ENCODE measurements around the gene MROH8. TPM values are rescaled to one million over a fixed set of nuclear protein-coding genes. Genes with fewer than 3 reads are reported as not detected.
"Not testable (repeated sequence)": the region's sequence is repeated elsewhere in the genome, so short reads cannot be mapped to it uniquely, and the experiment has no call there.

MROH8 gene
- total and polyA plus RNA-seq, 4 donors = 4.8 to 11.1 (median 8.2) TPM

- no CpG with 5 or more reads among the region's 3 CpGs for WGBS (ENCODE audit: insufficient coverage)
- Histone ChIP-seq H3K27ac (ENCODE audit: low read depth, low read length) (no peak overlapping the region), H3K9me3 (ENCODE audit: control insufficient read depth, insufficient read depth, low read length) (no peaks in the 10 kb centered on the region)
Observed at GRCh38 chr20:37142708-37143107, 36.6 kb downstream of the MROH8 start.

GRCh38 chr20:37137547-37137946 is 41.8 kb downstream of the MROH8 start:
- Histone ChIP-seq H3K9me3 (ENCODE audit: control insufficient read depth, insufficient read depth, low read length) (no peaks in the 10 kb centered on the region), H3K4me1 (ENCODE audit: control insufficient read depth, insufficient read depth, low read length) (no peaks in the 10 kb centered on the region), H3K4me3 (ENCODE audit: low read depth, low read length) (no peak overlapping the region), H3K27ac (ENCODE audit: low read depth, low read length) (no peak overlapping the region), H3K27me3 (ENCODE audit: control insufficient read depth, insufficient read depth, low read length) (no peaks in the 10 kb centered on the region), H3K36me3 (ENCODE audit: control insufficient read depth, insufficient read depth, low read length) (peaks cover 3% of the 10 kb centered on the region)
- DNase-seq (ENCODE audit: low read depth in 4 of 6, low spot score in 6 of 6) = no peak
- 93% methylated on average over 3 of the region's 4 CpGs for WGBS (ENCODE audit: insufficient coverage)

More at GRCh38 chr20:37142708-37143107, 36.6 kb downstream of the MROH8 start:
- H3K4me1 ChIP-seq (ENCODE audit: control insufficient read depth, insufficient read depth, low read length) = no peaks in the 10 kb centered on the region
- peaks cover 3% of the 10 kb centered on the region for H3K36me3 ChIP-seq (ENCODE audit: control insufficient read depth, insufficient read depth, low read length)
- H3K4me3 ChIP-seq (ENCODE audit: low read depth, low read length) = no peak overlapping the region
- DNase-seq (ENCODE audit: low read depth in 4 of 6, low spot score in 6 of 6) = no peak
- H3K27me3 ChIP-seq (ENCODE audit: control insufficient read depth, insufficient read depth, low read length) = no peaks in the 10 kb centered on the region

GRCh38 chr20:37133952-37134351 is 45.4 kb downstream of the MROH8 start:
- H3K9me3 ChIP-seq (ENCODE audit: control insufficient read depth, insufficient read depth, low read length) = no peaks in the 10 kb centered on the region
- H3K4me3 ChIP-seq (ENCODE audit: low read depth, low read length) = no peak overlapping the region
- no peaks in the 10 kb centered on the region for H3K4me1 ChIP-seq (ENCODE audit: control insufficient read depth, insufficient read depth, low read length)
- H3K36me3 ChIP-seq (ENCODE audit: control insufficient read depth, insufficient read depth, low read length) = peaks cover 3% of the 10 kb centered on the region
- H3K27ac ChIP-seq (ENCODE audit: low read depth, low read length) = no peak overlapping the region
- H3K27me3 ChIP-seq (ENCODE audit: control insufficient read depth, insufficient read depth, low read length) = no peaks in the 10 kb centered on the region
- DNase-seq (ENCODE audit: low read depth in 4 of 6, low spot score in 6 of 6) = no peak
- 100% methylated on average over 2 of the region's 2 CpGs for WGBS (ENCODE audit: insufficient coverage)

GRCh38 chr20:37131486-37131885 is 47.9 kb downstream of the MROH8 start:
- DNase-seq (ENCODE audit: low read depth in 4 of 6, low spot score in 6 of 6) = peak in 2 of 6 donors; percentile 3 to 6

GRCh38 chr20:37128803-37129202 is 50.5 kb downstream of the MROH8 start:
- no peaks in the 10 kb centered on the region for H3K9me3 ChIP-seq (ENCODE audit: control insufficient read depth, insufficient read depth, low read length)
- H3K4me3 ChIP-seq (ENCODE audit: low read depth, low read length) = no peak overlapping the region
- DNase-seq (ENCODE audit: low read depth in 4 of 6, low spot score in 6 of 6) = no peak
- H3K36me3 ChIP-seq (ENCODE audit: control insufficient read depth, insufficient read depth, low read length) = no peaks in the 10 kb centered on the region
- H3K4me1 ChIP-seq (ENCODE audit: control insufficient read depth, insufficient read depth, low read length) = no peaks in the 10 kb centered on the region
- H3K27ac ChIP-seq (ENCODE audit: low read depth, low read length) = no peak overlapping the region
- 80% methylated on average over 2 of the region's 3 CpGs for WGBS (ENCODE audit: insufficient coverage)
- H3K27me3 ChIP-seq (ENCODE audit: control insufficient read depth, insufficient read depth, low read length) = no peaks in the 10 kb centered on the region

More at GRCh38 chr20:37131486-37131885, 47.9 kb downstream of the MROH8 start:
- no peak overlapping the region for H3K27ac ChIP-seq (ENCODE audit: low read depth, low read length)
- H3K9me3 ChIP-seq (ENCODE audit: control insufficient read depth, insufficient read depth, low read length) = no peaks in the 10 kb centered on the region
- H3K4me1 ChIP-seq (ENCODE audit: control insufficient read depth, insufficient read depth, low read length) = no peaks in the 10 kb centered on the region
- no peaks in the 10 kb centered on the region for H3K36me3 ChIP-seq (ENCODE audit: control insufficient read depth, insufficient read depth, low read length)
- WGBS (ENCODE audit: insufficient coverage) = no CpG with 5 or more reads among the region's 3 CpGs
- no peak overlapping the region for H3K4me3 ChIP-seq (ENCODE audit: low read depth, low read length)
- no peaks in the 10 kb centered on the region for H3K27me3 ChIP-seq (ENCODE audit: control insufficient read depth, insufficient read depth, low read length)

- WGBS (ENCODE audit: insufficient coverage) = 100% methylated on average over 5 of the region's 30 CpGs
- H3K4me1 ChIP-seq (ENCODE audit: control insufficient read depth, insufficient read depth, low read length); H3K4me3 ChIP-seq (ENCODE audit: low read depth, low read length); H3K36me3 ChIP-seq (ENCODE audit: control insufficient read depth, insufficient read depth, low read length); H3K27me3 ChIP-seq (ENCODE audit: control insufficient read depth, insufficient read depth, low read length); H3K9me3 ChIP-seq (ENCODE audit: control insufficient read depth, insufficient read depth, low read length); DNase-seq (ENCODE audit: low read depth in 4 of 6, low spot score in 6 of 6); H3K27ac ChIP-seq (ENCODE audit: low read depth, low read length): not testable (repeated sequence)
Observed at GRCh38 chr20:37126290-37126689, 53.1 kb downstream of the MROH8 start.

GRCh38 chr20:37123441-37123840 is 55.9 kb downstream of the MROH8 start:
- Histone ChIP-seq H3K36me3 (ENCODE audit: control insufficient read depth, insufficient read depth, low read length) (no peaks in the 10 kb centered on the region), H3K27ac (ENCODE audit: low read depth, low read length) (no peak overlapping the region), H3K27me3 (ENCODE audit: control insufficient read depth, insufficient read depth, low read length) (no peaks in the 10 kb centered on the region), H3K4me1 (ENCODE audit: control insufficient read depth, insufficient read depth, low read length) (no peaks in the 10 kb centered on the region), H3K9me3 (ENCODE audit: control insufficient read depth, insufficient read depth, low read length) (no peaks in the 10 kb centered on the region), H3K4me3 (ENCODE audit: low read depth, low read length) (no peak overlapping the region)
- WGBS (ENCODE audit: insufficient coverage) = 97% methylated on average over 5 of the region's 6 CpGs
- DNase-seq (ENCODE audit: low read depth in 4 of 6, low spot score in 6 of 6) = no peak

- H3K36me3 ChIP-seq (ENCODE audit: control insufficient read depth, insufficient read depth, low read length) = no peaks in the 10 kb centered on the region
- no peaks in the 10 kb centered on the region for H3K27me3 ChIP-seq (ENCODE audit: control insufficient read depth, insufficient read depth, low read length)
- no peak overlapping the region for H3K27ac ChIP-seq (ENCODE audit: low read depth, low read length)
- DNase-seq (ENCODE audit: low read depth in 4 of 6, low spot score in 6 of 6) = no peak
- no peak overlapping the region for H3K4me3 ChIP-seq (ENCODE audit: low read depth, low read length)
- H3K4me1 ChIP-seq (ENCODE audit: control insufficient read depth, insufficient read depth, low read length) = no peaks in the 10 kb centered on the region
- H3K9me3 ChIP-seq (ENCODE audit: control insufficient read depth, insufficient read depth, low read length) = no peaks in the 10 kb centered on the region
- WGBS (ENCODE audit: insufficient coverage) = no CpG with 5 or more reads among the region's 4 CpGs
Observed at GRCh38 chr20:37120497-37120896, 58.9 kb downstream of the MROH8 start.

GRCh38 chr20:37119356-37120036 is 59.9 kb downstream of the MROH8 start:
- H3K27ac ChIP-seq (ENCODE audit: low read depth, low read length) = no peak overlapping the region
- no peaks in the 10 kb centered on the region for H3K9me3 ChIP-seq (ENCODE audit: control insufficient read depth, insufficient read depth, low read length)
- 93% methylated on average over 4 of the region's 7 CpGs for WGBS (ENCODE audit: insufficient coverage)
- H3K27me3 ChIP-seq (ENCODE audit: control insufficient read depth, insufficient read depth, low read length) = no peaks in the 10 kb centered on the region
- no peaks in the 10 kb centered on the region for H3K36me3 ChIP-seq (ENCODE audit: control insufficient read depth, insufficient read depth, low read length)
- no peak overlapping the region for H3K4me3 ChIP-seq (ENCODE audit: low read depth, low read length)
- H3K4me1 ChIP-seq (ENCODE audit: control insufficient read depth, insufficient read depth, low read length) = no peaks in the 10 kb centered on the region
- no peak for DNase-seq (ENCODE audit: low read depth in 4 of 6, low spot score in 6 of 6)

- WGBS (ENCODE audit: insufficient coverage) = 91% methylated on average over 8 of the region's 8 CpGs
- H3K4me3 ChIP-seq (ENCODE audit: low read depth, low read length) = no peak overlapping the region
- H3K27ac ChIP-seq (ENCODE audit: low read depth, low read length) = no peak overlapping the region
- H3K4me1 ChIP-seq (ENCODE audit: control insufficient read depth, insufficient read depth, low read length) = no peaks in the 10 kb centered on the region
- no peaks in the 10 kb centered on the region for H3K36me3 ChIP-seq (ENCODE audit: control insufficient read depth, insufficient read depth, low read length)
- no peak for DNase-seq (ENCODE audit: low read depth in 4 of 6, low spot score in 6 of 6)
- H3K9me3 ChIP-seq (ENCODE audit: control insufficient read depth, insufficient read depth, low read length) = no peaks in the 10 kb centered on the region
- H3K27me3 ChIP-seq (ENCODE audit: control insufficient read depth, insufficient read depth, low read length) = no peaks in the 10 kb centered on the region
Observed at GRCh38 chr20:37114012-37114411, 65.3 kb downstream of the MROH8 start.

Measured in spinal cord (tissue), 10 donors.